ENCODE measurements around the gene AP1M2.
"Not testable (repeated sequence)": the region's sequence is repeated elsewhere in the genome, so short reads cannot be mapped to it uniquely, and the experiment has no call there.

AP1M2 gene

GRCh38 chr19:10600149-10600548, 13.0 kb upstream of the AP1M2 start:
- DNase-seq = no peak

- no peak for DNase-seq
Observed at GRCh38 chr19:10593820-10594637, 6.9 kb upstream of the AP1M2 start.

- no peak for DNase-seq
Observed at GRCh38 chr19:10593148-10593547, 6.0 kb upstream of the AP1M2 start.

- DNase-seq = no peak
Observed at GRCh38 chr19:10587839-10588150, 683 bp upstream of the AP1M2 start.

- no peak for DNase-seq
Observed at GRCh38 chr19:10586396-10586795, 716 bp downstream of the AP1M2 start.

- DNase-seq = no peak
Observed at GRCh38 chr19:10583036-10583776, 3.9 kb downstream of the AP1M2 start.

GRCh38 chr19:10582091-10582490, 5.0 kb downstream of the AP1M2 start:
- no peak for DNase-seq

- peak; percentile 89 for DNase-seq
Observed at GRCh38 chr19:10580979-10581631, 6.0 kb downstream of the AP1M2 start.

- no peak for DNase-seq
Observed at GRCh38 chr19:10577951-10578350, 9.2 kb downstream of the AP1M2 start.

GRCh38 chr19:10575011-10575716, 11.9 kb downstream of the AP1M2 start:
- DNase-seq = no peak

- DNase-seq = no peak
Observed at GRCh38 chr19:10574462-10574861, 12.7 kb downstream of the AP1M2 start.

GRCh38 chr19:10573793-10574192, 13.3 kb downstream of the AP1M2 start:
- not testable (repeated sequence) for DNase-seq

- DNase-seq = peak; percentile 95
Observed at GRCh38 chr19:10568826-10569651, 18.1 kb downstream of the AP1M2 start, which contains the start of gene CDKN2D. CDKN2D (minus strand) TSS chr19:10568979; CDS start chr19:10568653, 326 bp downstream.

GRCh38 chr19:10568062-10568825, 18.9 kb downstream of the AP1M2 start:
- DNase-seq = no peak

- DNase-seq = no peak
Observed at GRCh38 chr19:10567656-10568055, 19.5 kb downstream of the AP1M2 start.

GRCh38 chr19:10566658-10567410, 20.3 kb downstream of the AP1M2 start:
- DNase-seq = no peak

GRCh38 chr19:10566408-10566657, 20.8 kb downstream of the AP1M2 start:
- no peak for DNase-seq

GRCh38 chr19:10565567-10566407, 21.3 kb downstream of the AP1M2 start, which contains the start of gene KRI1:
KRI1 (minus strand) TSS chr19:10566010; CDS start chr19:10565999, 11 bp downstream.
- DNase-seq = peak; percentile 89

GRCh38 chr19:10565028-10565566, 22.0 kb downstream of the AP1M2 start:
- DNase-seq = no peak

- no peak for DNase-seq
Observed at GRCh38 chr19:10562609-10563008, 24.5 kb downstream of the AP1M2 start.

All from NCI-H1694 (cell line).